ENCODE measurements around the gene RAB8B. TPM values are rescaled to one million over a fixed set of nuclear protein-coding genes. Genes with fewer than 3 reads are reported as not detected.

RAB8B gene
- total and polyA plus RNA-seq, 2 of the 13 experiments (the other 11 are each of a cell fraction or from before 2014, with no cell fraction given): 6.8 to 14.2 TPM

- 90% methylated on average over 3 of the region's 3 CpGs for WGBS (ENCODE audit: low lambda C conversion rate)
Observed at GRCh38 chr15:63191895-63192618, 2.7 kb downstream of the RAB8B start.

More at GRCh38 chr15:63191895-63192618, 2.7 kb downstream of the RAB8B start:
- Histone ChIP-seq H3K4me3 (replicated peaks in 1 of 3; ENCODE audit: insufficient read depth in 1 of 3, low read depth in 2 of 3, low read length in 3 of 3) (no peak overlapping the region), H3K36me3 (replicated peaks in 1 of 2; ENCODE audit: control insufficient read depth in 1 of 2, insufficient read depth in 2 of 2, low read length in 2 of 2) (no peaks in the 10 kb centered on the region), H3K27me3 (ENCODE audit: control insufficient read depth in 1 of 2, insufficient read depth in 2 of 2, low read length in 2 of 2) (no peaks in the 10 kb centered on the region; a peak in 1 of 5 replicates), H3K4me1 (ENCODE audit: insufficient read depth, low read length) (peaks cover 56% of the 10 kb centered on the region), H3K27ac (ENCODE audit: extremely low read length, insufficient read depth, low read length) (no peak overlapping the region), H4K20me1 (ENCODE audit: insufficient read depth, low read length) (no peaks in the 10 kb centered on the region), H3K9ac (ENCODE audit: insufficient read depth, low read depth, low read length) (no peak overlapping the region), H3K4me2 (ENCODE audit: low read depth, low read length) (no peak overlapping the region), H3K9me3 (ENCODE audit: low read length) (no peaks in the 10 kb centered on the region), H3K79me2 (ENCODE audit: insufficient read depth, low read length) (peaks cover 19% of the 10 kb centered on the region), H2AFZ (ENCODE audit: low read length) (no peak overlapping the region)
- POLR2A ChIA-PET: interaction anchor here (1.2 kb wide), 1 partner anchor 34 kb away, joined by 5 read pairs; the partner anchor contains the start of gene RPS27L
- FAIRE-seq (no peak), DNase-seq (ENCODE audit: low spot score) (no peak), ATAC-seq (no peak)
- intact Hi-C loops (cut with micrococcal nuclease; ENCODE audit: unreplicated experiment): no loop called here
- in situ Hi-C loops (cut with HindIII; ENCODE audit: extremely low pct_ligation_motif_present, low pct_unique_long_range_greater_than_20kb): no loop called here
- CTCF ChIA-PET (ENCODE audit: low intra/inter-chr PET ratio, low total read pairs): no interaction called here
- no TSS peak for BruUV-seq (replicated peaks)
- TF ChIP-seq NFKB2 (CRISPR knock-in tag; IDR thresholded peaks at IDR 0.05; ENCODE audit: borderline replicate concordance): no peak
- TF ChIP-seq ZNF639 (CRISPR knock-in tag; conservative IDR thresholded peaks at IDR 0.05): no peak
- no peak for TF ChIP-seq ZBTB44 (CRISPR knock-in tag; IDR thresholded peaks at IDR 0.05)
- TF ChIP-seq ETS1 (CRISPR knock-in tag; IDR thresholded peaks at IDR 0.05): no peak
- no peak for TF ChIP-seq GATAD1 (CRISPR knock-in tag; IDR thresholded peaks at IDR 0.05)
- no peak for TF ChIP-seq MTA1 (CRISPR knock-in tag; IDR thresholded peaks at IDR 0.05; ENCODE audit: borderline replicate concordance)
- TF ChIP-seq ATM (IDR thresholded peaks at IDR 0.05; ENCODE audit: borderline replicate concordance): no peak
- TF ChIP-seq PITX1 (CRISPR knock-in tag; IDR thresholded peaks at IDR 0.05): no peak
- no peak for TF ChIP-seq MED13 (CRISPR knock-in tag; IDR thresholded peaks at IDR 0.05)
- no peak for TF ChIP-seq ZNF276 (CRISPR knock-in tag; IDR thresholded peaks at IDR 0.05; ENCODE audit: low read depth)
- no peak for TF ChIP-seq KMT2B (CRISPR knock-in tag; IDR thresholded peaks at IDR 0.05)
- TF ChIP-seq TARDBP (CRISPR knock-in tag; IDR thresholded peaks at IDR 0.05): no peak
- TF ChIP-seq ZNF709 (CRISPR knock-in tag; IDR thresholded peaks at IDR 0.05): no peak
- TF ChIP-seq MTA3 (CRISPR knock-in tag; IDR thresholded peaks at IDR 0.05): no peak
- no peak for TF ChIP-seq MNT (IDR thresholded peaks at IDR 0.05)

Data from HepG2 (cell line).